ENCODE measurements around the gene POU2F2.

The POU2F2 gene

DNA sequence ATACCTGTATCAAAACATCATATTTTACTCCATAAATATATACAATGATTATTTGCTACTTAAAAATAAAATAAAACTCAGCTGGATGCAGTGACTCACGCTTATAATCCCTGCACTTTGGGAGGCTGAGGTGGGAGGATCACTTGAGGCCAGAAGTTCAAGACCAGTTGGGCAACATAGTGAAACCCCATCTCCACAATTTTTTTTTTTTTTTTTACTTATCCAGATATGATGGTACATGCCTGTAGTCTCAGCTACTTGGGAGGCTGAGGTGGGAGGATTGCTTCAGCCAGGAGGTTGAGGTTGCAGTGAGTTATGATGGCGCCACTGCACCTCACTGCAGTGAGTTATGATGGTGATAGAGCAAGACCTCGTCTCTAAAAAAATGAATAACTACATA, 22.4 kb downstream of the POU2F2 start (continued):
- TF ChIP-seq, protein P1, sequence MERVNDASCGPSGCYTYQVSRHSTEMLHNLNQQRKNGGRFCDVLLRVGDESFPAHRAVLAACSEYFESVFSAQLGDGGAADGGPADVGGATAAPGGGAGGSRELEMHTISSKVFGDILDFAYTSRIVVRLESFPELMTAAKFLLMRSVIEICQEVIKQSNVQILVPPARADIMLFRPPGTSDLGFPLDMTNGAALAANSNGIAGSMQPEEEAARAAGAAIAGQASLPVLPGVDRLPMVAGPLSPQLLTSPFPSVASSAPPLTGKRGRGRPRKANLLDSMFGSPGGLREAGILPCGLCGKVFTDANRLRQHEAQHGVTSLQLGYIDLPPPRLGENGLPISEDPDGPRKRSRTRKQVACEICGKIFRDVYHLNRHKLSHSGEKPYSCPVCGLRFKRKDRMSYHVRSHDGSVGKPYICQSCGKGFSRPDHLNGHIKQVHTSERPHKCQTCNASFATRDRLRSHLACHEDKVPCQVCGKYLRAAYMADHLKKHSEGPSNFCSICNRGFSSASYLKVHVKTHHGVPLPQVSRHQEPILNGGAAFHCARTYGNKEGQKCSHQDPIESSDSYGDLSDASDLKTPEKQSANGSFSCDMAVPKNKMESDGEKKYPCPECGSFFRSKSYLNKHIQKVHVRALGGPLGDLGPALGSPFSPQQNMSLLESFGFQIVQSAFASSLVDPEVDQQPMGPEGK (CRISPR knock-in tag; IDR thresholded peaks at IDR 0.05; ENCODE audit: borderline replicate concordance), result no peak

DNA sequence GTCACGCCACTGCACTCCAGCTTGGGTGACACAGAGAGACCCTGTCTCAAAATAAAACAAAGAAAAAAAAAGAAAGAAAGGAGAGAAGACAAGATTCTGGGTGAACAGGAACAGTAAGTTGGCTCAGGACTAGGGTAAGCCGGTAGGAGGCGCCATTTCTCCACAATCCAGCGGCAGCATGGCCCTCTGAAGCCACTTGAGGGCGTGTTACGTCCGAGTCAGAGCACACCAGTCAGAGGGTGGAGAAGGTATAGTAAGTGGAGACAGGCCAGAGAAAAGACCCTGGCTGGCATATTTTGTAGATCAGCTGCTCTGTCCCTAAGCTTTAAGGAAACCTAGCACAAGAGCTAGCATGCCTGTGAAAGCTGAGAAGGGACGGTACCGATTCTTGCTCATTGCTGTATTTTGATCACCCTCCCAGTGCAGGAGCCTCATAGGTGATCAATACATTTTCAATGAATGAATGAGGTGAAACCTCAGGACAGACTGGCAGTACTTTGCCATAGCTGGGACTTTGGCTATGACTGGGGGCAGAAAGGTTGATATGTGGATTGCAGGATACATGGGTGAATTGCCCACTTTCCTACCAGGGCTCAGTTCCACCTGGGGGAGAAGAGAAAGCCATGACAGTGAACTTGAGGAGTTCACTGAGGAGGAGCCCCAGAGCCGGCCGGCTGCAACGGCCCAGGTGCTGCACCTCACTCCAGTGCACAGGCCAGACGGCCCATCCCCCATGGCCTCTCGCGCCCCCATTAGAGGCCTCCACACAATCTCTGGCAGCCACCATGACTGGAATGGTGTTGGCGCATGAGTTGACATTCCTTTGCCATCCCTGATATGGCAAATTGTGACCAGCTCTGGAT, 23.5 kb downstream of the POU2F2 start:
- TF ChIP-seq BACH2 (CRISPR knock-in tag; IDR thresholded peaks at IDR 0.05; ENCODE audit: borderline replicate concordance) (no peak), ZC3H10 (CRISPR knock-in tag; IDR thresholded peaks at IDR 0.05) (no peak), CSDC2 (CRISPR knock-in tag; IDR thresholded peaks at IDR 0.05) (no peak), OSR1 (CRISPR knock-in tag; IDR thresholded peaks at IDR 0.05) (no peak), ZNF8 (CRISPR knock-in tag; IDR thresholded peaks at IDR 0.05) (no peak), TOX (CRISPR knock-in tag; IDR thresholded peaks at IDR 0.05; ENCODE audit: borderline replicate concordance) (no peak), ISL1 (CRISPR knock-in tag; IDR thresholded peaks at IDR 0.05) (no peak), ZFP3 (CRISPR knock-in tag; IDR thresholded peaks at IDR 0.05) (no peak), ZNF70 (CRISPR knock-in tag; IDR thresholded peaks at IDR 0.05) (no peak), GLIS3 (CRISPR knock-in tag; IDR thresholded peaks at IDR 0.05) (no peak), TCF4 (CRISPR knock-in tag; IDR thresholded peaks at IDR 0.05; ENCODE audit: borderline replicate concordance) (no peak), ESRRG (CRISPR knock-in tag; IDR thresholded peaks at IDR 0.05) (no peak), SNAI2 (CRISPR knock-in tag; IDR thresholded peaks at IDR 0.05) (no peak), ARNTL (CRISPR knock-in tag; IDR thresholded peaks at IDR 0.05; ENCODE audit: borderline replicate concordance, low read depth) (no peak), ZFP30 (CRISPR knock-in tag; IDR thresholded peaks at IDR 0.05) (no peak)
- TF ChIP-seq, protein P1 (CRISPR knock-in tag; IDR thresholded peaks at IDR 0.05; ENCODE audit: borderline replicate concordance), result no peak
- TF ChIP-seq, protein P2, sequence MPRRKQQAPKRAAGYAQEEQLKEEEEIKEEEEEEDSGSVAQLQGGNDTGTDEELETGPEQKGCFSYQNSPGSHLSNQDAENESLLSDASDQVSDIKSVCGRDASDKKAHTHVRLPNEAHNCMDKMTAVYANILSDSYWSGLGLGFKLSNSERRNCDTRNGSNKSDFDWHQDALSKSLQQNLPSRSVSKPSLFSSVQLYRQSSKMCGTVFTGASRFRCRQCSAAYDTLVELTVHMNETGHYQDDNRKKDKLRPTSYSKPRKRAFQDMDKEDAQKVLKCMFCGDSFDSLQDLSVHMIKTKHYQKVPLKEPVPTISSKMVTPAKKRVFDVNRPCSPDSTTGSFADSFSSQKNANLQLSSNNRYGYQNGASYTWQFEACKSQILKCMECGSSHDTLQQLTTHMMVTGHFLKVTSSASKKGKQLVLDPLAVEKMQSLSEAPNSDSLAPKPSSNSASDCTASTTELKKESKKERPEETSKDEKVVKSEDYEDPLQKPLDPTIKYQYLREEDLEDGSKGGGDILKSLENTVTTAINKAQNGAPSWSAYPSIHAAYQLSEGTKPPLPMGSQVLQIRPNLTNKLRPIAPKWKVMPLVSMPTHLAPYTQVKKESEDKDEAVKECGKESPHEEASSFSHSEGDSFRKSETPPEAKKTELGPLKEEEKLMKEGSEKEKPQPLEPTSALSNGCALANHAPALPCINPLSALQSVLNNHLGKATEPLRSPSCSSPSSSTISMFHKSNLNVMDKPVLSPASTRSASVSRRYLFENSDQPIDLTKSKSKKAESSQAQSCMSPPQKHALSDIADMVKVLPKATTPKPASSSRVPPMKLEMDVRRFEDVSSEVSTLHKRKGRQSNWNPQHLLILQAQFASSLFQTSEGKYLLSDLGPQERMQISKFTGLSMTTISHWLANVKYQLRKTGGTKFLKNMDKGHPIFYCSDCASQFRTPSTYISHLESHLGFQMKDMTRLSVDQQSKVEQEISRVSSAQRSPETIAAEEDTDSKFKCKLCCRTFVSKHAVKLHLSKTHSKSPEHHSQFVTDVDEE (CRISPR knock-in tag; IDR thresholded peaks at IDR 0.05), result no peak
- TF ChIP-seq, protein P3, sequence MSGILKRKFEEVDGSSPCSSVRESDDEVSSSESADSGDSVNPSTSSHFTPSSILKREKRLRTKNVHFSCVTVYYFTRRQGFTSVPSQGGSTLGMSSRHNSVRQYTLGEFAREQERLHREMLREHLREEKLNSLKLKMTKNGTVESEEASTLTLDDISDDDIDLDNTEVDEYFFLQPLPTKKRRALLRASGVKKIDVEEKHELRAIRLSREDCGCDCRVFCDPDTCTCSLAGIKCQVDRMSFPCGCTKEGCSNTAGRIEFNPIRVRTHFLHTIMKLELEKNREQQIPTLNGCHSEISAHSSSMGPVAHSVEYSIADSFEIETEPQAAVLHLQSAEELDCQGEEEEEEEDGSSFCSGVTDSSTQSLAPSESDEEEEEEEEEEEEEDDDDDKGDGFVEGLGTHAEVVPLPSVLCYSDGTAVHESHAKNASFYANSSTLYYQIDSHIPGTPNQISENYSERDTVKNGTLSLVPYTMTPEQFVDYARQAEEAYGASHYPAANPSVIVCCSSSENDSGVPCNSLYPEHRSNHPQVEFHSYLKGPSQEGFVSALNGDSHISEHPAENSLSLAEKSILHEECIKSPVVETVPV (CRISPR knock-in tag; IDR thresholded peaks at IDR 0.05), result no peak
- TF ChIP-seq, protein P4, sequence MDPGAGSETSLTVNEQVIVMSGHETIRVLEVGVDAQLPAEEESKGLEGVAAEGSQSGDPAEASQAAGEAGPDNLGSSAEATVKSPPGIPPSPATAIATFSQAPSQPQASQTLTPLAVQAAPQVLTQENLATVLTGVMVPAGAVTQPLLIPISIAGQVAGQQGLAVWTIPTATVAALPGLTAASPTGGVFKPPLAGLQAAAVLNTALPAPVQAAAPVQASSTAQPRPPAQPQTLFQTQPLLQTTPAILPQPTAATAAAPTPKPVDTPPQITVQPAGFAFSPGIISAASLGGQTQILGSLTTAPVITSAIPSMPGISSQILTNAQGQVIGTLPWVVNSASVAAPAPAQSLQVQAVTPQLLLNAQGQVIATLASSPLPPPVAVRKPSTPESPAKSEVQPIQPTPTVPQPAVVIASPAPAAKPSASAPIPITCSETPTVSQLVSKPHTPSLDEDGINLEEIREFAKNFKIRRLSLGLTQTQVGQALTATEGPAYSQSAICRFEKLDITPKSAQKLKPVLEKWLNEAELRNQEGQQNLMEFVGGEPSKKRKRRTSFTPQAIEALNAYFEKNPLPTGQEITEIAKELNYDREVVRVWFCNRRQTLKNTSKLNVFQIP (CRISPR knock-in tag; IDR thresholded peaks at IDR 0.05; ENCODE audit: borderline replicate concordance, low read depth), result no peak
- peak; percentile 89 for ATAC-seq

- no peak for ATAC-seq
- TF ChIP-seq TCF4 (CRISPR knock-in tag; IDR thresholded peaks at IDR 0.05; ENCODE audit: borderline replicate concordance), result no peak
- TF ChIP-seq, protein P2 (CRISPR knock-in tag; IDR thresholded peaks at IDR 0.05), result no peak
- no peak for TF ChIP-seq ARNTL (CRISPR knock-in tag; IDR thresholded peaks at IDR 0.05; ENCODE audit: borderline replicate concordance, low read depth)
- TF ChIP-seq ZNF70 (CRISPR knock-in tag; IDR thresholded peaks at IDR 0.05), result no peak
- TF ChIP-seq, protein P1 (CRISPR knock-in tag; IDR thresholded peaks at IDR 0.05; ENCODE audit: borderline replicate concordance), result no peak
- TF ChIP-seq, protein P3 (CRISPR knock-in tag; IDR thresholded peaks at IDR 0.05), result no peak
- TF ChIP-seq PPARA (CRISPR knock-in tag; IDR thresholded peaks at IDR 0.05; ENCODE audit: borderline replicate concordance), result no peak
Observed at GRCh38 chr19:42105368-42105767, 26.9 kb downstream of the POU2F2 start.
